HepG2 (cell line): ENCODE data around the gene PLCG1. TPM values are rescaled to one million over a fixed set of nuclear protein-coding genes. Genes with fewer than 3 reads are reported as not detected.

ENCODE experiments used
- ATAC-seq: fragments of 200-7000 bp; cut with Tn5 transposase; 3 replicates; pipeline ENCODE4 v1.9.1; 2020; ENCODE audit warnings: mild to moderate bottlenecking, moderate library complexity
- BruUV-seq: library from RNA; stranded (reverse); fragments of 400-500 nt; replicated peaks from 2 replicates; lab custom pipeline; 2021; lab: Mats Ljungman, UMichigan
- CTCF ChIA-PET: fragments of 300-600 bp; formaldehyde crosslinking; extraction: SDS; loops from one replicate; lab custom pipeline; 2021; ENCODE audit warnings: low total read pairs, inconsistent platforms, low intra/inter-chr PET ratio; lab: Yijun Ruan, JAX
- POLR2A ChIA-PET: fragments of 350-600 bp; sonication (Branson Sonifier 250); formaldehyde crosslinking; loops from one replicate; lab custom pipeline; 2020; ENCODE audit warnings: antibody characterized with exemption, inconsistent platforms; lab: Yijun Ruan, JAX
- DNase-seq: peaks from one replicate; pipeline ENCODE4 v3.0.0-alpha.2; 2015; ENCODE audit warnings: low spot score
- FAIRE-seq: peaks from 3 replicates; lab custom pipeline; 2011; peaks lifted over from hg19 to GRCh38; lab: Jason Lieb, UNC
- H2AFZ ChIP-seq: one replicate; pipeline ENCODE4 v1.6.1; 2011; ENCODE audit warnings: low read length, inconsistent platforms
- H3K27ac ChIP-seq: fragments of 300-600 bp; 3 replicates; pipeline ENCODE4 v1.8.0; 2011; ENCODE audit warnings: mixed run types, mild to moderate bottlenecking, mixed read lengths, low read length, inconsistent platforms; ENCODE audit not compliant: insufficient read depth; ENCODE audit errors: extremely low read length
- H3K27me3 ChIP-seq, 2 experiments: fragments of 200-600 bp in 1 of 2; 2 replicates in 1 of 2; 3 replicates in 1 of 2; pipeline versions ENCODE4 v1.6.0 to v1.8.0; 2011; ENCODE audit warnings: low read length in 2 of 2, mild to moderate bottlenecking in 2 of 2, moderate library complexity in 2 of 2, inconsistent platforms in 1 of 2; ENCODE audit not compliant: insufficient read depth in 2 of 2, control insufficient read depth in 1 of 2
- H3K36me3 ChIP-seq, 2 experiments: fragments of 200-600 bp in 1 of 2; replicated peaks in 1 of 2; 2 replicates in 1 of 2; 3 replicates in 1 of 2; pipeline versions ENCODE4 v1.5.1 to v1.8.0; 2011; ENCODE audit warnings: low read length in 2 of 2, inconsistent platforms in 1 of 2; ENCODE audit not compliant: insufficient read depth in 2 of 2, control insufficient read depth in 1 of 2
- H3K4me1 ChIP-seq: 2 replicates; pipeline ENCODE4 v1.5.1; 2012; ENCODE audit warnings: low read length, inconsistent platforms; ENCODE audit not compliant: insufficient read depth
- H3K4me2 ChIP-seq: 2 replicates; pipeline ENCODE4 v1.6.0; 2011; ENCODE audit warnings: low read depth, low read length, inconsistent platforms
- H3K4me3 ChIP-seq, 3 experiments: fragments of 200-600 bp in 1 of 3; sonication (generic), shearing (Covaris generic) in 1 of 3; replicated peaks in 1 of 3; 2 replicates each; pipeline ENCODE4 v1.5.1; 2011 to 2016; ENCODE audit warnings: low read length in 3 of 3, inconsistent platforms in 2 of 3, low read depth in 2 of 3, mild to moderate bottlenecking in 2 of 3, control low read depth in 1 of 3, mixed read lengths in 1 of 3; ENCODE audit not compliant: insufficient read depth in 1 of 3
- H3K79me2 ChIP-seq: one replicate; pipeline ENCODE4 v1.6.1; 2011; ENCODE audit warnings: low read length, inconsistent platforms; ENCODE audit not compliant: insufficient read depth
- H3K9ac ChIP-seq: 2 replicates; pipeline ENCODE4 v1.6.0; 2011; ENCODE audit warnings: mild to moderate bottlenecking, low read depth, low read length, inconsistent platforms; ENCODE audit not compliant: insufficient read depth
- H3K9me3 ChIP-seq: 2 replicates; pipeline ENCODE4 v1.5.1; 2012; ENCODE audit warnings: mild to moderate bottlenecking, low read length
- H4K20me1 ChIP-seq: 2 replicates; pipeline ENCODE4 v1.6.0; 2011; ENCODE audit warnings: inconsistent platforms, mild to moderate bottlenecking, low read length, moderate library complexity; ENCODE audit not compliant: insufficient read depth
- AGO2 ChIP-seq: fragments of 200-400 bp; formaldehyde crosslinking; optimal IDR thresholded peaks from 2 replicates; pipeline ENCODE3; 2017; ENCODE audit warnings: mild to moderate bottlenecking, low read depth, low read length, moderate library complexity
- BORCS8-MEF2B ChIP-seq: sonication (generic); formaldehyde crosslinking; IDR thresholded peaks from 2 replicates; pipeline ENCODE4 v1.8.0; 2022; ENCODE audit warnings: mild to moderate bottlenecking, missing genetic modification reagents
- CHD4 ChIP-seq: fragments of 200-600 bp; sonication (generic); IDR thresholded peaks from 2 replicates; pipeline ENCODE4 v1.7.0; 2017; ENCODE audit warnings: mild to moderate bottlenecking, low read length, borderline replicate concordance
- CTCF ChIP-seq: sonication (generic); formaldehyde crosslinking; IDR thresholded peaks from 2 replicates; pipeline ENCODE4 v1.5.0; 2020; ENCODE audit warnings: mild to moderate bottlenecking, missing genetic modification reagents, moderate library complexity
- EED ChIP-seq: sonication (generic); formaldehyde crosslinking; IDR thresholded peaks from 2 replicates; pipeline ENCODE4 v1.5.0; 2020; ENCODE audit warnings: mild to moderate bottlenecking, missing genetic modification reagents
- RBM22 ChIP-seq: fragments of 200-400 bp; formaldehyde crosslinking; optimal IDR thresholded peaks from 2 replicates; pipeline ENCODE3; 2017; ENCODE audit warnings: mild to moderate bottlenecking, low read length, moderate library complexity
- SNAPC2 ChIP-seq: sonication (generic); formaldehyde crosslinking; IDR thresholded peaks from 2 replicates; pipeline ENCODE4 v1.8.1; 2022; ENCODE audit warnings: mild to moderate bottlenecking, missing genetic modification reagents
- SOX5 ChIP-seq: IDR thresholded peaks from 2 replicates; pipeline ENCODE4 v1.6.1; 2016; ENCODE audit warnings: borderline replicate concordance
- ZFP41 ChIP-seq: sonication (generic); formaldehyde crosslinking; IDR thresholded peaks from 2 replicates; pipeline ENCODE4 v1.4.0; 2020; ENCODE audit warnings: mild to moderate bottlenecking, missing genetic modification reagents, borderline replicate concordance
- ZNF660 ChIP-seq: sonication (generic); formaldehyde crosslinking; IDR thresholded peaks from 2 replicates; pipeline ENCODE4 v1.5.1; 2020; ENCODE audit warnings: mild to moderate bottlenecking, low read depth, missing genetic modification reagents, borderline replicate concordance
- ZNF839 ChIP-seq: sonication (generic); formaldehyde crosslinking; IDR thresholded peaks from 2 replicates; pipeline ENCODE4 v1.4.0; 2020; ENCODE audit warnings: missing genetic modification reagents, mild to moderate bottlenecking, borderline replicate concordance
- ZNF879 ChIP-seq: sonication (generic); formaldehyde crosslinking; IDR thresholded peaks from 2 replicates; pipeline ENCODE4 v1.8.1; 2023; ENCODE audit warnings: missing genetic modification reagents
- WGBS: methylation state at CpG from one replicate; pipeline ENCODE4 v1.1.6; 2017; ENCODE audit warnings: low lambda C conversion rate; 5-methylcytosine and 5-hydroxymethylcytosine counted together
- in situ Hi-C: cut with HindIII; loops from 2 replicates; pipeline ENCODE4 v1.10.0; 2017; ENCODE audit warnings: low pct_unique_long_range_greater_than_20kb; ENCODE audit not compliant: extremely low pct_ligation_motif_present
- intact Hi-C: fragments of 100-400 bp; cut with micrococcal nuclease; formaldehyde crosslinking; loops from one replicate; pipeline ENCODE4 v1.10.0; 2022; ENCODE audit not compliant: unreplicated experiment
- polyA plus RNA-seq, 8 experiments: library from polyadenylated mRNA; depleted of rRNA in 3 of 8; stranded (reverse) in 7 of 8; unstranded in 1 of 8; fragments of >200 nt; fragmentation: Illumina TruSeq in 4 of 8; extraction: Trizol in 4 of 8; gene quantifications; 2 replicates each; pipeline versions ENCODE4 v1.2.1 to v1.2.3, GENCODE V29; 2011 to 2016; ENCODE audit warnings: low read depth in 4 of 8, missing spikeins in 1 of 8, mixed read lengths in 1 of 8; ENCODE audit not compliant: insufficient read depth in 1 of 8
- total RNA-seq, 5 experiments: library from RNA; depleted of rRNA; stranded (reverse); fragments of >200 nt; fragmentation: Illumina TruSeq; extraction: Trizol; gene quantifications; 2 replicates each; pipeline ENCODE4 v1.2.3, GENCODE V29; 2016; ENCODE audit warnings: low read depth in 1 of 5

The PLCG1 gene
- total and polyA plus RNA-seq, 2 of the 13 experiments (the other 11 are each of a cell fraction or from before 2014, with no cell fraction given): 85.3 to 158 TPM

DNA sequence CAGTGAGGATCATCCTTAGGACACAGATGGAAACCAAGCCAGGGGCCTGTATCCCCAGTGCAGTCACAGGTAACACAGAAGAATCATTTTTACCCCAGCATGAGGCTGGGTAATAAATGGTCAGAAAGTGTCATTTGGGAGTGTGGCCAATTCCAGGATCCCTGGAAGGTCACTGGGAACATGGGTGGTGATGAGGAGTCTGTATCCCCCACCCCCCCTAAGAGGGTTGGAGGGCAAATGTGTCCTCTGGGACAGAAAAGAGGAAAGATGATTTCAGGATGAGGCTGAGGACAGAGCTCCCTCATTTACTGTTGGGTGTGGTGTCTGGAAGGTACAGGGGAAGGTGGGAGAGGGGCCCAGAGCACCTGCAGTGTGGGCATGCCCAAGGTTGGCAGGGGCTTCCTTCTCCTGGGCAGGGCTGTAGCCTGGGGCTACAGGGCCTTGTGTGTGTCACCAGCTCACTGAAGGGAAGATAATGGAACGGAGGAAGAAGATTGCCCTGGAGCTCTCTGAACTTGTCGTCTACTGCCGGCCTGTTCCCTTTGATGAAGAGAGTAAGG is 34.5 kb downstream of the PLCG1 start:
- intact Hi-C loops (loop anchor here (2.0 kb wide), 1 partner anchor 35 kb away; the partner anchor contains the start of gene PLCG1), in situ Hi-C loops (loop anchor here (5.0 kb wide), 1 partner anchor 170 kb away; the partner anchor contains the start of gene LPIN3)
- CTCF ChIA-PET: interaction anchor here (3.4 kb wide), 1 partner anchor 168 kb away, joined by 76 read pairs; the partner anchor contains the start of gene LPIN3
- Histone ChIP-seq H3K4me3 (no peak overlapping the region), H3K4me2 (no peak overlapping the region), H4K20me1 (peaks cover 10% of the 10 kb centered on the region; the same call in 1 of the 2 replicates), H3K27ac (no peak overlapping the region), H2AFZ (no peak overlapping the region), H3K9ac (no peak overlapping the region), H3K27me3 (no peaks in the 10 kb centered on the region), H3K9me3 (no peaks in the 10 kb centered on the region), H3K79me2 (no peaks in the 10 kb centered on the region), H3K36me3 (peaks cover 62 to 93% of the 10 kb centered on the region in 2 experiments), H3K4me1 (no peaks in the 10 kb centered on the region)
- 97% methylated on average over 3 of the region's 3 CpGs for WGBS
- DNase-seq (no peak), ATAC-seq (no peak), FAIRE-seq (no peak)
- no TSS peak for BruUV-seq
- POLR2A ChIA-PET: interaction anchor here (1.6 kb wide), 1 partner anchor 169 kb away, joined by 12 read pairs; the partner anchor contains the start of gene LPIN3
- TF ChIP-seq RBM22 (peak; percentile 54), SNAPC2 (no peak), SOX5 (CRISPR knock-in tag) (no peak), CHD4 (no peak), EED (CRISPR knock-in tag) (no peak)

GRCh38 chr20:41172296-41173140 is 35.2 kb downstream of the PLCG1 start:
- no TSS peak for BruUV-seq
- Histone ChIP-seq H3K4me3 (no peak overlapping the region), H3K27ac (no peak overlapping the region), H3K4me1 (no peaks in the 10 kb centered on the region), H3K9me3 (no peaks in the 10 kb centered on the region), H2AFZ (no peak overlapping the region), H3K36me3 (peaks cover 56 to 86% of the 10 kb centered on the region in 2 experiments), H3K27me3 (no peaks in the 10 kb centered on the region), H3K4me2 (no peak overlapping the region), H4K20me1 (peaks cover 10% of the 10 kb centered on the region; the same call in 1 of the 2 replicates), H3K79me2 (no peaks in the 10 kb centered on the region), H3K9ac (no peak overlapping the region)
- CTCF ChIA-PET: interaction anchor here (1.4 to 3.4 kb wide), 3 partner anchors 37 to 167 kb away, joined by 13 to 76 read pairs (median 13); partner anchors contain the start of gene LPIN3
- POLR2A ChIA-PET: interaction anchor here (1.6 kb wide), 1 partner anchor 168 kb away, joined by 12 read pairs; the partner anchor contains the start of gene LPIN3
- DNase-seq: no peak
- in situ Hi-C loops: loop anchor here (5.0 kb wide), 1 partner anchor 170 kb away; the partner anchor contains the start of gene LPIN3
- ATAC-seq: peak; percentile 24
- FAIRE-seq: no peak
- intact Hi-C loops: loop anchor here (1.0 to 2.0 kb wide), 4 partner anchors 36 to 239 kb away; partner anchors contain the start of genes LPIN3 and PLCG1
- WGBS: 96% methylated on average over 18 of the region's 18 CpGs
- TF ChIP-seq ZFP41 (CRISPR knock-in tag) (no peak), ZNF839 (CRISPR knock-in tag) (peak; percentile 19; the same call in 1 of the 2 replicates), ZNF660 (CRISPR knock-in tag) (no peak), ZNF879 (CRISPR knock-in tag) (no peak), AGO2 (peak; percentile 30), BORCS8-MEF2B (CRISPR knock-in tag) (peak; percentile 5; the same call in 1 of the 2 replicates), CTCF (CRISPR knock-in tag) (0 out of 2 replicates have a peak, but pooled peaks have one; percentile 3)
